Epidermal melanocyte (primary cell): ENCODE measurements around the gene SBK2.

ENCODE experiments used
- DNase-seq: peaks from one replicate; pipeline ENCODE4 v3.0.0; 2011; ENCODE audit warnings: low spot score; ENCODE audit not compliant: insufficient read length

Gene SBK2

GRCh38 chr19:55554741-55555152, 17.8 kb upstream of the SBK2 start:
- DNase-seq, result no peak

DNA sequence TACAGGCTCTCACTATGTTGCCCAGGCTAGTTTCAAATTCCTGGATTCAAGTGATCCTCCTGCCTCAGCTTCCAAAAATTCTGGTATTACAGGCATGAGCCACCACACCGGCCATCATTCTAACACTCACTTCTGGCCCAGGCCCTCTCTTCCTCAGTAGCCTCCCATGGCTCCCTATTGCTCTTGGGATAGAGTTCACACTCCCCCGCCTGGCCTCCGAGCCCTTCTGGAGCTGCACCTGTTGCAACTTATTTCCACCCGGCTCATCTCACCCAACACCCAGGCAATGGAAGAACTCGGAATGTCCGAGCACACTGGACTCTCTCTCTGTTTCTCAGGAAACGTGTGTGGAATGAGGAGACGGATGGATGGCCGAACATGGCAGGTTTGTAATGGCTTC, 17.4 kb upstream of the SBK2 start:
- no peak for DNase-seq

DNA sequence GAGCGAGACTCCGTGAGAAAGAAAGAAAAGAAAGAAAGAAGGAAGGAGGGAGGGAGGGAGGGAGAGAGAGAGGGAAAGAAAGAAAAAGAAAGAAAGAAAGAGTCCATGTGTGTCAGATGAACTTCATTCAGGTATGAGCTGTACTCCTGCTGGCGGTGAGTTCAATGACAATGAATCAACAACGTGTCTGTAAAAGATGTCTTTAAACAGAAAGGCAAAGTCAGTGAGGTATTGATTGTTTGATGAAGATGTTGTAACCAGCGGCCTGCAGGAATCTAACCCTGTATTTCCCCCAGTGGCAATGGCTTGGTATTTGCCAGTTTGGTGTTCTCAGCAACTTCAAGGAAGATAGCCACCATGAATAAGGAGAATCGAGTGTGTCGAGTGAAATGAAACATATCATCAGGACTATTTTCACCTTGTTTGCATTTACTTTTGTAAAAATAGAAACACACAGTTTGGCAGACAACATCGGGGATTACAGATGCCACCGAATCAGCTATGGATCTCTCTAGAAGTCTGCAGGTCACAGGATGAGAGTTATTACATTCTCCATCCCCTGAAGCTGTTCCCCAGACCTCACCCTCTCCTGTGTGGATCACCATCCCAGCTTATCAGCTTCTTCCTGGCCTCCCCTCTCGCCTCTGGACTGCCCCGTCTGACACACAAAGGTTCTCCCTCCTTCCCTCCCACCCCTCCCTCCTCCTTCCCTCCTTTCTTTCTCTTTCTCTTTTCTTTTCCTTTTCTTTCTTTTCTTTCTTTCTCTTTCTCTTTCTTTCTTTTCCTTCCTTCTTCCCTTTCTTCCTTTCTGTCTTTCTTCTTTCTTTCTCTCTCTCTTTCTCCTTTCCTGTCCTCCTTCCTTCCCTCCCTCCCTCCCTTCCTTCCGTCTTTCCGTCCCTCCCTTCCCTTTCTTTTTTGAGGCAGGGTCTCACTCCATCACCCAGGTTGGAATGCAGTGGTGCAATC, 16.6 kb upstream of the SBK2 start:
- no peak for DNase-seq

- DNase-seq, result peak; percentile 53
These were observed 15.7 kb upstream of the SBK2 start for GRCh38 chr19:55552620-55553019.

- DNase-seq, result no peak
These were observed 15.3 kb upstream of the SBK2 start for GRCh38 chr19:55552206-55552605.

- DNase-seq, result no peak
These were observed 13.4 kb upstream of the SBK2 start for GRCh38 chr19:55550321-55550650.

DNA sequence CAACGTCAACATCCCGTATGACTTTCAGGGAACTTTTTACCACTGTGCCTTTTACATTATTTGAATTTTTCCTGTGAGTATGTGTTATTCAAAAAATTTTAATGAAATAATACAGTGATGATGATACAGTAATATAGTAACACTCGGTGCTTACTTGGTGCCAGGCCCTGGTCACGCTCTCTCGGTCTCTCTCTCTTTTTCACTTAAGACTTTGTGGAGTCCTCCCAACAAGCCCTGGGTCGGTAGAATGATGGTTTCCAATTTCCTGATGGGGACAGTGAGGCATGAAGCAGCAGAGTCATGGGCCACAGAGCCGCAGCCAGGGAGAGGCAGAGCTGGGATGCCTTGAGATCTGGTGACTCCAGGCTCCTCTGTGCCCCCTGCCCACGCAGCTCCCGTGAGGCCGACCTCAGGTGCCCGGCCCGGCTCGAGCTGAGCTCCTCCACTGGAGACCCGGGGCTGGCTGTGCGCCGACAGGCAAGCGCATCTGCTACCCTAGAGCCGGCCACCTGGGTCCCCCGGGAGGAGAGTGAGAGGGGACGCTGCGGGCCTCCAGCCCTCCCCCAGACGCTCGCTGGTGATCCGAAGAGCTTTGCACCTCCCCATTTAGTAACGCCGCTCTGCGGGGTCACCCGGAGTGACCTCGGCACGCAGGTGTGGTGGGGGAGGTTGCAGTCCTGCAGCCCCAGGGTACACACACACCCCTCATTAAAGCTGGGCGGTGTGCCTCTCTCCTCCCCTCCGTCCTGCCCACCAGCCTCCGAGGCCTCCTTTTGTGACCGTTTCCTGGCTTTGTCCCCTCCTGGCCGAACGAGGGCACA, 12.8 kb upstream of the SBK2 start:
- no peak for DNase-seq

DNA sequence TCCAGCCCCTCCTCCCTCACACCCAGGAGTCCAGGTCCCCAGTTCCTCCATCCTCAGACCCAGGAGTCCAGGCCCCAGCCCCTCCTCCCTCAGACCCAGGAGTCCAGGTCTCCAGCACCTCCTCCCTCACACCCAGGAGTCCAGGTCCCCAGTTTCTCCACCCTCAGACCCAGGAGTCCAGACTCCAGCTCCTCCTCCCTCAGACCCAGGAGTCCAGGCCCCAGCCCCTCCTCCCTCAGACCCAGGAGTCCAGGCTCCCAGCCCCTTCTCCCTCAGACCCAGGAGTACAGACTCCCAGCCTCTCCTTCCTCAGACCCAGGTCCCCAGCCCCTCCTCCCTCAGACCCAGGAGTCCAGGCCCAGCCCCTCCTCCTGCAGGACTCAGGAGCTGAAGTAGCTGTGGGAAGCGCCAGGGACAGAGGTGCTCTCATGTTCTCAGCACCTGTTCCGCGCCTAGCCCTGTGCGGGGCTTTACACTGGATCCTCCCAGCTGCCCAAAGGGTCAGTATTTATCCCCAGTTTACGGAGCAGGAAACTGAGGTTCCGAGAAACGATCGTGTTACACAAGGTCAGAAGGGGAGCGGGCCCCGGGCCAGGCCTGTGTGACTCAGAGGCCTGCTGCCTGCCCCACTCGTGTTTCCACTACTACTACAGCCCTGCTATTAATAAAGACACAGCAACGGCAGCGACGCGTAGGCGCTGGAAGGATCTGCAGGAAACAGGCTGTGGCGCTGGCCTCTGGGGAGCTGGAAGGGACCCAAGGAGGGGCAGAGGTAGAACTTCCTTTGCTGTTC, 10.1 kb upstream of the SBK2 start:
- no peak for DNase-seq

- no peak for DNase-seq
These were observed 9.1 kb upstream of the SBK2 start for GRCh38 chr19:55546011-55546410.

DNA sequence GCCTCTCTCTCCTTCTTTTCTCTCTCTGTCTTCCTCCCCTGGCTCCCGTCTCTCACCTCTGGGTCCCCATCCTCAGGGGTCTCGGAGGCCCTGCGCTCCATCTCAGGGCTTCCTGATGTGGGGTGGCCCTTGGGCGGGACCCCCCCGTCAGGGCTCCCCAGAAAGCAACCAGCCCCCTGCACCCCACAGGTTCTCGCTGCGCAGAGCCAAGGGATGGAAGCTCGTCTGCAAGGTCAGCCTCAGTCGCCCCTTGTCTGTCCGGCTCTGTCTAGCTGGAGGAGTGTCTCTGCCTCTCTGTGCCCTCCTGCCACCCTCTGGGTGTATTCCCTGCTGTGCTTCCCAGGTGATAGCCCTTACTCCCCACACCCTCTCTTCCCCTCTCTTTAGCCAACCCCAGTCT, 8.5 kb upstream of the SBK2 start, which contains the start of gene SBK3:
Gene SBK3 (minus strand): TSS at position 101 of the 400 bp plus-strand sequence. CDS start 0 bp downstream, at position 101.
- no peak for DNase-seq

DNA sequence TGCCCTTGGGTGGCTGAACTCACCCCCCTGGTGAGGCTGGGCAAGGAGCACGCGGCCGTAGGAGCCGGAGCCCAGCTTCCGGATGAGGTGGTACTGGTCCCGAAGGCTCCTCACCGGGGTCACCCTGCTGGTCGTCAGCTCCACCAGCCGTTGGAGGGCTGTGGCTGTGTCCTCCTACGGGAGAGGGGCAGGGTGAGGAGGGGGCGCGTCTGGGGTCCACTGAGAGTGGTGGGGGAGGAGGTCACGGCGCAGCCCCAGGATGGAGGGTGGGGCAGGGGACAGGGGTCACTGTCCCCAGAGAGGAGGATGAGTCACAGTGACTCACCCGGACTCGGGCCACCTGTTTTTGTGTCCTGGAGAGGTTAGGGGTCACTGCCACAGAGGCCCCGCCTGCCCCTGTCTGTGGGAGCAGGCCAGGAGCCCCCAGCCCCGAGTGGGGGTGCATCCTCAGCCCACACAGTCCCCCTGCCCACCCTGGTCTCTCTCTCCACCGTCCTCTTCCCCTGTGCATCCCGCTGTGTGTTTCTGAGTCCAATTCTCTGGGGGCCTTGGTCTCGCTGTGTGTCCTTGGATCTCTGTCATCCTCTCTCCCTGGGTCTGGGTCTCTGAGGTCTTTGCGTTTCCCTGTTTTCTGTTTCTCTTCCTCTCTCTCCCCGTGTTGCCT, 8.0 kb upstream of the SBK2 start:
- no peak for DNase-seq

- no peak for DNase-seq
These were observed 7.1 kb upstream of the SBK2 start for GRCh38 chr19:55544014-55544413.

- DNase-seq, result no peak
These were observed 6.6 kb upstream of the SBK2 start for GRCh38 chr19:55543567-55543966.

DNA sequence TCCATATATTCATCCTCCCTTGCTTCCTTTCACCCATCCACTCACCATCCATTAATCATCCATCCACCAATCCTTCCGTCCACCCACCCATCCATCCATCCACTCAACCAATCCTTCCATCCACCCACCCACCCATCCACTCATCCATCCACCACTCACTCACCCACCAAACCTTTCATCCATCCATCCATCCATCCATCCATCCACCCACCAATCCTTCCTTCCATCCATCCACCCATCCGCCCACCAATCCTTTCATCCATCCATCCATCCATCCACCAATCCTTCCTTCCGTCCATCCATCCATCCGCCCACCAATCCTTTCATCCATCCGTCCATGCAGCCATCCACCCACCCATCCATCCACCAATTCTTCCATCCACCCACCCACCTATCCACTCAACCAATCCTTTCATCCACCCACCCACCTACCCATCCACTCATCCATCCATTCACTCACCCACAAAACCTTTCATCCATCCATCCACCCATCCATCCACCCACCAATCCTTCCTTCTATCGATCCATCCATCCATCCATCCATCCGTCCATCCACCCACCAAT, 5.4 kb upstream of the SBK2 start:
- no peak for DNase-seq

DNA sequence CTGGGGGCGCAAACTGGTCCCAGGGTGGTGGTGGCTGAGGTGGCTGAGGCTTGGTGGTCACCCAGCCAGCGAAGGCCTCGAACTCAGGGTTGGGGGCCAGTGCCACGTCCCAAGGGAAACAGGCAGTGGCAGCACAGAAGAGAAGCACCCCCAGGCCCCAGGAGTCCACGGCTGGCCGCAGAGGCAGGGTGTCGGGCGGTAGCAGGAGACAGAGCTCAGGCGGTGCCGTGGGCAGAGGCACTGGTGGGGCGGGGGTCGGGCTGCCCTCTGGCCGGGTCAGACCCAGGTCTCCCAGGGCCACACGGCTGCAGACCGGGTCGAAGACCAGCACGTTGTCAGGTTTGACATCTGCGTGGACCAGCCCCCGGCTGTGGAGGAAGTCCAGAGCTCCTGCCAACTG, 4.2 kb upstream of the SBK2 start:
- no peak for DNase-seq

- no peak for DNase-seq
These were observed 3.7 kb upstream of the SBK2 start for GRCh38 chr19:55540619-55541018.

DNA sequence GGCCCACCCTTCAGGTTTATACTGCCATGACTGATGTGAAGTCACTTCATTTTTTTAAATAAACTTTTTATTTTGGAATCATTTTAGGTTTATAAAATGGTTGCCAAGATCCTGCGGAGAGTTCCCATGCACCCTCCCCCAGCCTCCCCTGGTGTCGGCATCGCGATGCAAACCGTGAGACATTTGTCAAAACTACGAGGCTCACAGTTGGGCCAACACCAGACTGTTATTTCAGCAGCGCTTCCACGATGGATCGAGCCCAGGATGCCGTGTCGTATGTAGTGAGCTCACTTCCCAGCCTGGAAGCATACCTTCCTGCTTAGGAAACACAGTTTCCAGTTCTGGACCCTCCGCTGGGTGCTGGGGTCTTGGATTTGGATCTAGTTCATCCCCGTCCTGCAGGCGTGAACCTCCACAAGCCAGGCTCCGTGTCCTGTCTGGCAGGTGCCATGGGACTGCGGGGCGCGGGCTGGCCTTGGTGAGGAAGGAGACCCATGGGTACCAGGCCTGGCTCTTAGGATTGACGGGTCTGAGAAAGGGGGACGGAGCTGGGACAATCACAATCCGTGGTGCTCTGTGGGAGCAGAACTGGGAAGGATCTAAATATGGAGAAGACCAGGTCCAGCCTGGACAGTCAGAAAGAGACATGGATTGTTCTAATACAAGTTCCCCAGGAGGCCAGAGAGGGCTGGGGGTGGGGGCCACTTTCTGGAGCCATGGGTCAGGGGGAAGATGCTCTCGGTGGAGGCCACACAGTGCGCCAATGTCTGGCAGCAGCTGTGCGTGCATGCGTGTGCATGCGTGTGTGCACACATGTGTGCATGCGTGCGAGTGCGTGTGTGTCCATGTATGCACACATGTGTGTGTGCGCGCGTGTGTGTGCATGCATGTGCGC, 2.4 kb upstream of the SBK2 start:
- DNase-seq, result no peak

DNA sequence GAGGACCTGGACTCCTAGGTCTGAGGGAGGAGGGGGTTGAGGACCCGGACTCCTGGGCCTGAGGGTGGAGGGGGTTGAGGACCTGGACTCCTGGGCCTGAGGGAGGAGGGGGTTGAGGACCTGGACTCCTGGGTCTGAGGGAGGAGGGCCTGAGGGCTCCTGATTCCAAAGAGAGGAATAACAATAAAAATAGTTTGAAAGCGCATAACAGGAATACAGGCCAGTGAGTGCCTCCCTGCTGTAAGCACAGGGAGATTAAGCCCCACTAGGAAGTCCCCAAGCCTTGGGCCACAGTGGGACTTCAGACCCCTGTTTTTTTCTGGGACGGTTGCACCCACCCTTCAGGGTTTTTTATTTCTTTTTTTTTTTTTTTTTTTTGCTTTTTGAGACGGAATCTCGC, 1.2 kb upstream of the SBK2 start:
- no peak for DNase-seq

DNA sequence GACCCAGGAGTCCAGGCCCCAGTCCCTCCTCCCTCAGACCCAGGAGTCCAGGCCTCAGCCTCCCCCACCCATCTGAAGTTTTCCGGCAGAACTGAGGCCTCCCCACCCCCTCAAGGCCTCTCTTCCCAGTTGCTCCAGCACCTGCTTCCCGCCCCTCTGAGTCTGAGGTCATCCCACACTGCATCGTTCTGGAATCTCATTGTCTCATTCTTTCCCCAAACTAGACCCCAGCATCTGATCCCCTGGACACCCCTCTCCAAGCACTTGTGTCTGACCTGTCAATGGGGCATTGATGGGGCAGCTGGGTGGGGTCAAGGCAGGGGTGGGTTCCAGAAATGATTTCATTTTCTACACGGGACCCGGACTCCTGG, 793 bp upstream of the SBK2 start:
- DNase-seq, result no peak

DNA sequence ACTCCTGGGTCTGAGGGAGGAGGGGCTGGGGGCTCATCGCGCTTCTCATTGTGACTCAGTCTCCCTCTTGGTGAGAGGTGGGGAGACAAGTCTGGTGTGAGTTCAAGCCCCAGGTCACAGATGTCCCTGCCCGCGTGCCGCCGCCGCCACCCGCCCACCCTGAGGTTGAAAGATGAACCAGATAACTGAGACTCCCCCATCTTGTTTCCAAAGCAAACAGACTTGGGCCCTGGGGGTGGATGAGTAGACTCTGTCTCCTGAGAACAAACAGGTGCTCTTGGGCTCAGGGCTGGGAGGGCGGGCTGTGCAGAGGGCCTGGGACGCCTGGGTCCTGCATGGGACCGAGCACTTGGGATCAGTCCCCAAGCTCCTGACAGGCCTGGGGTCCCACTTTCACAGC, 567 bp downstream of the SBK2 start:
- DNase-seq, result no peak
